ENCODE results near the gene GMDS.

The GMDS gene

DNA sequence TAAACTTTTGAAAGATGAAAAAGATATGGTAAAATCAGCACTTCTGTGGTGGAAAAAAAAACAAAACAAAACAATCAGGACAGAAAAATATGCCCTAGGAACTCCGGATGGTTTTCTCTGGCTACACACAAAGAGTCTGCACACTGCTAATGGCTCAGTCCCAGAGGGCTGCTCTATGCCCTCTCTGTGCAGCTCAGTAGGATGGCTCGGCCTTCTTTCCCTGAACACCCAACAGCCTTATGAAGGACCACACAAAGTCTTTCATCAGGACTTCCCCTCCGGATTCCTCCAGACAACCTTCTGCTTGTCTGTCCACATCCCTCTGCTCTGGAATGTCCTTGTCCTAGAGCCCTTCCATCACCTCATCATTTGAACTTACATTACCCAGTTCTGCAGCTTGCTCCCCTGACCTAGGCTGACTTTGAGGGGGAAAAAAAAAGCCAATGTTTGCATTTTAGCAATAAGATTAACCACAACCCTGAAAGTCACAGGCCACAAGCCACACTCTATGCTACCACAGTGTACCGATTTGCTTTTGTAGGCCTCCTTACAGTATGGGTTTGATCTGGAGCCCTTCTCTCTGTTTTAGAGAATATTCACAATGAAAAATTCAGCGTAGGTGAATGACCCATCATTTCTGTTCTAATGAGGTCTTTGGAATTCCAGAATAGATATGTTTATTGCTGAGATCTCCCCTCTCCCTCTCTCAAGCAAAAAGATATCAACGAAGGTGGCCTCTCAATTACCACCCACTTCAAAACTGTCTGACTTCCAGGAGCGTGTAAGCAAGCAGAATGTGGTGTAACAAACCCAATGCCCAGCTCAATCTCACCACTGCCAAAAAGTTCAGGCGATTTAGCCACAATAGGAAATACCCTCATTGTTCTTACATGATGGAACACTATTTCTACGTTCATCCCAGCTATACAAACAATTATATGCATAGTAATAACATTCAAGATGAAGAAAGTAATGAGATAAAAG, 164.0 kb downstream of the GMDS start:
- POLR2A ChIA-PET = no interaction called here
- Histone ChIP-seq H3K27me3 (replicated peaks in 2 of 5; ENCODE audit: control insufficient read depth in 4 of 5, insufficient read depth in 5 of 5, low read length in 4 of 5) (no peaks in the 10 kb centered on the region), H3K27ac (ENCODE audit: insufficient read depth in 1 of 2, low read depth in 1 of 2, low read length in 2 of 2, poor library complexity in 1 of 2, severe bottlenecking in 2 of 2) (no peak overlapping the region), H3K9me3 (ENCODE audit: control extremely low read depth in 1 of 5, control insufficient read depth in 4 of 5, insufficient read depth in 2 of 5, low read depth in 1 of 5, low read length in 4 of 5) (peaks cover 0 to 30% (median 3%) of the 10 kb centered on the region in 5 experiments), H3K4me3 (ENCODE audit: control insufficient read depth in 1 of 7, extremely low read depth in 1 of 7, insufficient read depth in 4 of 7, low read depth in 2 of 7, low read length in 6 of 7) (no peak overlapping the region), H3K36me3 (ENCODE audit: control insufficient read depth in 4 of 4, insufficient read depth in 4 of 4, low read length in 3 of 4) (peaks cover 0 to 6% (median 2%) of the 10 kb centered on the region in 4 experiments), H3K4me1 (ENCODE audit: control extremely low read depth in 1 of 4, control insufficient read depth in 4 of 4, insufficient read depth in 4 of 4, low read length in 3 of 4) (peaks cover 0 to 3% (median 0%) of the 10 kb centered on the region in 4 experiments)
- CTCF ChIA-PET = interaction anchor here (0.7 to 1.6 kb wide), 2 partner anchors 9 to 22 kb away, joined by 3 read pairs; no protein-coding TSS in a partner anchor
- peak in 1 of 3 donors; percentile 6 for DNase-seq
- 97% methylated on average over 3 of the region's 9 CpGs for WGBS (ENCODE audit: insufficient coverage)

DNA sequence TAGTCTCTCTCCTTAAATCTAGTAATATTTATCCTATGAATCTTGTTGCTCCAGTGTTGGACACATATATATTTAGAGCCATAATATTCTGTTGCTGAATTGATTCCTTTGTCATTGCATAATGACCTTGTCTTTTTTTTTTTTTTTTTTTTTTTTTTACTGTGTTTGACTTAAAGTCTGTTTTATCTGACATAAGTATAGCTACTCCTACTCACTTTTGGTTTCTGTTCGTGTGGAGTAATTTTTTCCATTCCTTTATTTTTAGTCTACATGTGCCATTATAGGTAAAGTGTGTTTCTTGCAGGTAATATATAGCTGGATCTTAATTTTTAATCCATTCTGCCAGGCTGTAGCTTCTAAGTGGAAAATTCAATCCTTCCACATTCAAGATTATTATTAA, 166.5 kb downstream of the GMDS start:
- Histone ChIP-seq H3K27me3 (replicated peaks in 2 of 5; ENCODE audit: control insufficient read depth in 4 of 5, insufficient read depth in 5 of 5, low read length in 4 of 5) (no peaks in the 10 kb centered on the region), H3K27ac (ENCODE audit: insufficient read depth in 1 of 2, low read depth in 1 of 2, low read length in 2 of 2, poor library complexity in 1 of 2, severe bottlenecking in 2 of 2) (no peak overlapping the region), H3K36me3 (ENCODE audit: control insufficient read depth in 4 of 4, insufficient read depth in 4 of 4, low read length in 3 of 4) (peaks cover 0 to 6% (median 2%) of the 10 kb centered on the region in 4 experiments), H3K4me3 (ENCODE audit: control insufficient read depth in 1 of 7, extremely low read depth in 1 of 7, insufficient read depth in 4 of 7, low read depth in 2 of 7, low read length in 6 of 7) (no peak overlapping the region), H3K9me3 (ENCODE audit: control extremely low read depth in 1 of 5, control insufficient read depth in 4 of 5, insufficient read depth in 2 of 5, low read depth in 1 of 5, low read length in 4 of 5) (peaks cover 0 to 30% (median 3%) of the 10 kb centered on the region in 5 experiments), H3K4me1 (ENCODE audit: control extremely low read depth in 1 of 4, control insufficient read depth in 4 of 4, insufficient read depth in 4 of 4, low read length in 3 of 4) (peaks cover 0 to 3% (median 0%) of the 10 kb centered on the region in 4 experiments)
- CTCF ChIA-PET = no interaction called here
- no CpG with 5 or more reads among the region's 1 CpG for WGBS (ENCODE audit: insufficient coverage)
- POLR2A ChIA-PET = interaction anchor here (0.7 kb wide), 1 partner anchor 199 kb away, joined by 3 read pairs; no protein-coding TSS in a partner anchor
- DNase-seq = no peak

DNA sequence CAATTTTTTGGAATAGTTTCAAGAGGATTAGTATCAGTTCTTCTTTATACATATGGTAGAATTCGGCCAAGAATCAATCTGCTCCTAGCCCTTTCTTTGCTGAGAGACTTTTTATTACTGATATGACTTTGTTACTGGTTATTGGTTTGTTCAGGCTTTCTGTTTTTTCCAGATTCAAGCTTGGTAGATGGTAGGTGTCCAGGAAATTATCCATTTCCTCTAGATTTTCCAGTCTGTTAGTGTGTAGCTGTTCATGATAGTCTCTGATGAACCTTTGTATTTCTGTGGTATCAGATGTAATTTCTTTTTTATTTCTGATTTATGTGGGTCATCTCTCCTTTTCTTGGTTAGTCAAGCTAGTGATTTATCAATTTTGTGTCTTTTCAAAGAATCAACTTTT, 167.6 kb downstream of the GMDS start:
- Histone ChIP-seq H3K27ac (ENCODE audit: insufficient read depth in 1 of 2, low read depth in 1 of 2, low read length in 2 of 2, poor library complexity in 1 of 2, severe bottlenecking in 2 of 2) (no peak overlapping the region), H3K9me3 (ENCODE audit: control extremely low read depth in 1 of 5, control insufficient read depth in 4 of 5, insufficient read depth in 2 of 5, low read depth in 1 of 5, low read length in 4 of 5) (peaks cover 0 to 30% (median 3%) of the 10 kb centered on the region in 5 experiments), H3K4me3 (ENCODE audit: control insufficient read depth in 1 of 7, extremely low read depth in 1 of 7, insufficient read depth in 4 of 7, low read depth in 2 of 7, low read length in 6 of 7) (no peak overlapping the region), H3K36me3 (ENCODE audit: control insufficient read depth in 4 of 4, insufficient read depth in 4 of 4, low read length in 3 of 4) (peaks cover 0 to 6% (median 2%) of the 10 kb centered on the region in 4 experiments), H3K27me3 (replicated peaks in 2 of 5; ENCODE audit: control insufficient read depth in 4 of 5, insufficient read depth in 5 of 5, low read length in 4 of 5) (no peaks in the 10 kb centered on the region), H3K4me1 (ENCODE audit: control extremely low read depth in 1 of 4, control insufficient read depth in 4 of 4, insufficient read depth in 4 of 4, low read length in 3 of 4) (peaks cover 0 to 3% (median 0%) of the 10 kb centered on the region in 4 experiments)
- no peak for DNase-seq
- ChIA-PET POLR2A (no interaction called here), CTCF (no interaction called here)
- no CpG with 5 or more reads among the region's 1 CpG for WGBS (ENCODE audit: insufficient coverage)

DNA sequence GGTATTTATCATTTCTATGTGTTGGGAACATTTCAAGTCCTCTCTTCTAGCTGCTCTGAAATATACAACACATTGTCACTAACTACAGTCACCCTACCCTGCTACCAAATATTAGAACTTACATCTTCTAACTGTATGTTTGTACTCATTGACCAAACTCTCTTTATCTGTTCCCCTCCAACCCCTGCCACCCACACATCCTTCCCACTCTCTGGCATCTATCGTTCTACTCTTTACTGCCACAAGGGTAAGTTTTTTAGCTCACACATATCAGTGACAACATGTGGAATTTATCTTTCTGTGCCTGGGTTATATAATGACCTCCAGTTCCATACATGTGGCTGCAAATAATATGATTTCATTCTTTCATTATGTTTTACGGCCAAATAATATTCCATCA, 171.9 kb downstream of the GMDS start:
- POLR2A ChIA-PET = no interaction called here

DNA sequence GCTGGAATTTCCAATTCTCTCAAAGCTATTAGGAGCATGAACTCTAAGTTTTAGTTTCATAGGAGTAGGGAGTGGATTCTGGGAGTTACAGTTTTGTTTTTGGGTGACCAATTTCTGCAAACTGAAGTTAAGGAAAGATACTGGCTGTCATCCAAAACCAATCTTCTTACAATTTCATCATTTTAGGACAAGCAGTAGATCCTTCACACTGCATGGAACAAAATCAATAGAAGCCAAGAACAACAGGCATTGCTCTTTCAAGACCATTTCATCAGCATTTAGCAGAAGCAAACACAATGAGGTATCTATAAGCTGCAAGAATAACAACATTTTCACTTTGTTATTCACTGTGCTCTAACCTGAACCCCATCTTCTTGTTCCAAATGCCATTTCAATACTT, 173.0 kb downstream of the GMDS start:
- ChIA-PET CTCF (no interaction called here), POLR2A (no interaction called here)
- Histone ChIP-seq H3K4me1 (ENCODE audit: control extremely low read depth in 1 of 4, control insufficient read depth in 4 of 4, insufficient read depth in 4 of 4, low read length in 3 of 4) (no peaks in the 10 kb centered on the region), H3K9me3 (ENCODE audit: control extremely low read depth in 1 of 5, control insufficient read depth in 4 of 5, insufficient read depth in 2 of 5, low read depth in 1 of 5, low read length in 4 of 5) (peaks cover 0 to 7% (median 0%) of the 10 kb centered on the region in 5 experiments), H3K27me3 (replicated peaks in 2 of 5; ENCODE audit: control insufficient read depth in 4 of 5, insufficient read depth in 5 of 5, low read length in 4 of 5) (no peaks in the 10 kb centered on the region), H3K27ac (ENCODE audit: insufficient read depth in 1 of 2, low read depth in 1 of 2, low read length in 2 of 2, poor library complexity in 1 of 2, severe bottlenecking in 2 of 2) (no peak overlapping the region), H3K4me3 (ENCODE audit: control insufficient read depth in 1 of 7, extremely low read depth in 1 of 7, insufficient read depth in 4 of 7, low read depth in 2 of 7, low read length in 6 of 7) (no peak overlapping the region), H3K36me3 (ENCODE audit: control insufficient read depth in 4 of 4, insufficient read depth in 4 of 4, low read length in 3 of 4) (no peaks in the 10 kb centered on the region)
- no peak for DNase-seq

More for the DNA sequence above, 171.9 kb downstream of the GMDS start:
- 50% methylated on average over 1 of the region's 2 CpGs for WGBS (ENCODE audit: insufficient coverage)
- Histone ChIP-seq H3K4me1 (ENCODE audit: control extremely low read depth in 1 of 4, control insufficient read depth in 4 of 4, insufficient read depth in 4 of 4, low read length in 3 of 4) (no peaks in the 10 kb centered on the region), H3K9me3 (ENCODE audit: control extremely low read depth in 1 of 5, control insufficient read depth in 4 of 5, insufficient read depth in 2 of 5, low read depth in 1 of 5, low read length in 4 of 5) (peaks cover 0 to 17% (median 0%) of the 10 kb centered on the region in 5 experiments), H3K4me3 (ENCODE audit: control insufficient read depth in 1 of 7, extremely low read depth in 1 of 7, insufficient read depth in 4 of 7, low read depth in 2 of 7, low read length in 6 of 7) (no peak overlapping the region), H3K36me3 (ENCODE audit: control insufficient read depth in 4 of 4, insufficient read depth in 4 of 4, low read length in 3 of 4) (no peaks in the 10 kb centered on the region), H3K27ac (ENCODE audit: insufficient read depth in 1 of 2, low read depth in 1 of 2, low read length in 2 of 2, poor library complexity in 1 of 2, severe bottlenecking in 2 of 2) (no peak overlapping the region), H3K27me3 (replicated peaks in 2 of 5; ENCODE audit: control insufficient read depth in 4 of 5, insufficient read depth in 5 of 5, low read length in 4 of 5) (no peaks in the 10 kb centered on the region)
- CTCF ChIA-PET = no interaction called here
- DNase-seq = no peak

DNA sequence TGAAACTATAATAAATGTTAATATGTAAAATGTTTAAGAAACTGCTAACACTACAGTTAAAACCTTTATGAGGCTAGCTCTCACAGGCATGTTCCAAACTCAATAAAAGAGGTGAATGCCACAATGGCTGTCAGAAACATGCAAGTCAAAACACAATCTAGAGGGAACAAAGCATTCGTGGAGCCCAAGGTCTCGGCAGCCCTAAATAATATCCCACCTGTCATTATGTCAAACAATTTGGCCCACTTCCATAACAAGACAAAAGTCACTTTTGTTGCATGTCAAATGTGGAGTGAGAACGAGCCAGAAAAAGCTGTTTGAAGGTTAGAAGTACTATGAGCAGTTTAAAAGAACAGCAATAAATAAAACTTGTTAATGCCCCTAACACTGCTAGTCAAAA, 181.9 kb downstream of the GMDS start:
- ChIA-PET CTCF (no interaction called here), POLR2A (no interaction called here)
- no peak for DNase-seq
- H3K36me3 ChIP-seq (ENCODE audit: control insufficient read depth in 4 of 4, insufficient read depth in 4 of 4, low read length in 3 of 4) = no peaks in the 10 kb centered on the region
- 60% methylated on average over 1 of the region's 3 CpGs for WGBS (ENCODE audit: insufficient coverage)
- H3K27ac ChIP-seq (ENCODE audit: insufficient read depth in 1 of 2, low read depth in 1 of 2, low read length in 2 of 2, poor library complexity in 1 of 2, severe bottlenecking in 2 of 2) = no peak overlapping the region
- H3K27me3 ChIP-seq (replicated peaks in 2 of 5; ENCODE audit: control insufficient read depth in 4 of 5, insufficient read depth in 5 of 5, low read length in 4 of 5) = no peaks in the 10 kb centered on the region
- no peaks in the 10 kb centered on the region for H3K4me1 ChIP-seq (ENCODE audit: control extremely low read depth in 1 of 4, control insufficient read depth in 4 of 4, insufficient read depth in 4 of 4, low read length in 3 of 4)
- H3K9me3 ChIP-seq (ENCODE audit: control extremely low read depth in 1 of 5, control insufficient read depth in 4 of 5, insufficient read depth in 2 of 5, low read depth in 1 of 5, low read length in 4 of 5) = no peaks in the 10 kb centered on the region
- H3K4me3 ChIP-seq (ENCODE audit: control insufficient read depth in 1 of 7, extremely low read depth in 1 of 7, insufficient read depth in 4 of 7, low read depth in 2 of 7, low read length in 6 of 7) = no peak overlapping the region

DNA sequence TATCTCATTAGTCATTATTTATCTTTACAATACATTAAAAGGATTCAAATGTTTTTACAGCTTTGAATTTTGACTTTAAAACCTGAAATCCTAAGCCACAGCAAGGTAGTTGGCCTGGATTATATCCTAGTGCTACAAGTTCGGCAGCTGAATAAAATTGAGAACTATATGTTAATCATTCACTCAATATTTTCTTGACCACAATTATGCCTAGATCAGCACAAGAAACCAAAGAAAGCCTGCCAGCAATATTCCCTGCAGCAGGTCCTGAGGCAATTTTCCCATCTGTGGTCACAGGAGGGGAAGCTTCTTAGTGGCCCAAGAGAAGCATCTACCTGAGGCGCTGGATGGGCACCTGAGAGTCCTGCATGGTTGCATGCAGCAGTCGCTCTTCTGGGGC, 183.5 kb downstream of the GMDS start:
- no peak for DNase-seq
- CTCF ChIA-PET = no interaction called here
- WGBS (ENCODE audit: insufficient coverage) = 100% methylated on average over 1 of the region's 3 CpGs

More for the DNA sequence above, 183.5 kb downstream of the GMDS start:
- Histone ChIP-seq H3K36me3 (ENCODE audit: control insufficient read depth in 4 of 4, insufficient read depth in 4 of 4, low read length in 3 of 4) (no peaks in the 10 kb centered on the region), H3K9me3 (ENCODE audit: control extremely low read depth in 1 of 5, control insufficient read depth in 4 of 5, insufficient read depth in 2 of 5, low read depth in 1 of 5, low read length in 4 of 5) (no peaks in the 10 kb centered on the region), H3K4me3 (ENCODE audit: control insufficient read depth in 1 of 7, extremely low read depth in 1 of 7, insufficient read depth in 4 of 7, low read depth in 2 of 7, low read length in 6 of 7) (no peak overlapping the region), H3K27me3 (replicated peaks in 2 of 5; ENCODE audit: control insufficient read depth in 4 of 5, insufficient read depth in 5 of 5, low read length in 4 of 5) (no peaks in the 10 kb centered on the region), H3K27ac (ENCODE audit: insufficient read depth in 1 of 2, low read depth in 1 of 2, low read length in 2 of 2, poor library complexity in 1 of 2, severe bottlenecking in 2 of 2) (no peak overlapping the region), H3K4me1 (ENCODE audit: control extremely low read depth in 1 of 4, control insufficient read depth in 4 of 4, insufficient read depth in 4 of 4, low read length in 3 of 4) (no peaks in the 10 kb centered on the region)
- POLR2A ChIA-PET = no interaction called here

Measured in common myeloid progenitor, CD34-positive (primary cell).